SK-N-SH (cell line): ENCODE measurements around the gene NFIX. TPM values are rescaled to one million over a fixed set of nuclear protein-coding genes. Genes with fewer than 3 reads are reported as not detected.

Experiments used
- CTCF ChIA-PET: fragments of 300-600, 350-600 bp; formaldehyde crosslinking; extraction: SDS; loops from one replicate; lab custom pipeline; 2021; lab: Yijun Ruan, JAX
- POLR2A ChIA-PET: fragments of 350-600 bp; sonication (Branson Sonifier 250); formaldehyde crosslinking; extraction: SDS; loops from one replicate; lab custom pipeline; 2020; ENCODE audit warnings: antibody characterized with exemption, inconsistent platforms; lab: Yijun Ruan, JAX
- DNase-seq: peaks from one replicate; pipeline ENCODE4 v3.0.0; 2012
- H2AFZ ChIP-seq: fragments of 200-600 bp; sonication (generic); 2 replicates; pipeline ENCODE4 v1.8.1; 2016; ENCODE audit warnings: antibody characterized with exemption, mild to moderate bottlenecking, low read depth
- H3F3A ChIP-seq: fragments of 200-600 bp; sonication (generic); replicated peaks from 2 replicates; pipeline ENCODE3; 2016; ENCODE audit warnings: antibody characterized with exemption, mild to moderate bottlenecking; ENCODE audit not compliant: insufficient read depth
- H3K27ac ChIP-seq, 2 experiments: fragments of 200-500 bp in 1 of 2; fragments of 200-600 bp in 1 of 2; sonication (Bioruptor generic) in 1 of 2; sonication (generic), shearing (Covaris generic) in 1 of 2; 2 replicates each; pipeline versions ENCODE4 v1.5.1 to v1.6.1; 2014 to 2016; ENCODE audit warnings: low read depth in 2 of 2, inconsistent platforms in 1 of 2, low read length in 1 of 2, mild to moderate bottlenecking in 1 of 2, mixed read lengths in 1 of 2
- H3K27me3 ChIP-seq: fragments of 200-600 bp; sonication (generic), shearing (Covaris generic); 2 replicates; pipeline ENCODE4 v1.6.1; 2016; ENCODE audit warnings: mixed run types; ENCODE audit not compliant: insufficient read depth
- H3K36me3 ChIP-seq, 2 experiments: fragments of 200-500 bp in 1 of 2; fragments of 200-600 bp in 1 of 2; sonication (Bioruptor generic) in 1 of 2; sonication (generic) in 1 of 2; replicated peaks in 1 of 2; 2 replicates each; pipeline versions ENCODE3 to v1.5.1; 2014 to 2016; ENCODE audit warnings: low read length in 1 of 2, mild to moderate bottlenecking in 1 of 2; ENCODE audit not compliant: insufficient read depth in 2 of 2, control insufficient read depth in 1 of 2
- H3K4me1 ChIP-seq, 2 experiments: fragments of 200-500 bp in 1 of 2; fragments of 200-600 bp in 1 of 2; sonication (Bioruptor generic) in 1 of 2; sonication (generic), shearing (Covaris generic) in 1 of 2; 2 replicates each; pipeline versions ENCODE4 v1.5.1 to v1.6.1; 2014 to 2016; ENCODE audit warnings: low read depth in 1 of 2, low read length in 1 of 2, mixed run types in 1 of 2; ENCODE audit not compliant: insufficient read depth in 2 of 2, control insufficient read depth in 1 of 2
- H3K4me2 ChIP-seq: fragments of 200-600 bp; sonication (generic), shearing (Covaris generic); 2 replicates; pipeline ENCODE4 v1.6.1; 2017; ENCODE audit warnings: mixed run types
- H3K4me3 ChIP-seq, 2 experiments: fragments of 200-500 bp in 1 of 2; fragments of 200-600 bp in 1 of 2; sonication (Bioruptor generic) in 1 of 2; sonication (generic), shearing (Covaris generic) in 1 of 2; 2 replicates each; pipeline versions ENCODE4 v1.5.1 to v1.8.1; 2014 to 2016; ENCODE audit warnings: low read depth in 2 of 2, inconsistent platforms in 1 of 2, low read length in 1 of 2, mild to moderate bottlenecking in 1 of 2, mixed read lengths in 1 of 2, moderate library complexity in 1 of 2
- H3K79me2 ChIP-seq: fragments of 200-600 bp; sonication (generic); 2 replicates; pipeline ENCODE4 v1.8.1; 2017; ENCODE audit warnings: mild to moderate bottlenecking; ENCODE audit not compliant: insufficient read depth
- H3K9ac ChIP-seq: fragments of 200-600 bp; sonication (generic); 2 replicates; pipeline ENCODE4 v1.6.1; 2017; ENCODE audit warnings: mixed run types
- H3K9me2 ChIP-seq: fragments of 200-600 bp; sonication (generic); 2 replicates; pipeline ENCODE4 v1.6.1; 2017; ENCODE audit warnings: mixed run types
- H3K9me3 ChIP-seq: fragments of 200-600 bp; sonication (generic); 2 replicates; pipeline ENCODE4 v1.6.1; 2017; ENCODE audit warnings: mixed run types, mild to moderate bottlenecking, moderate library complexity
- H4K20me1 ChIP-seq: fragments of 200-600 bp; sonication (generic); 2 replicates; pipeline ENCODE4 v1.6.1; 2017; ENCODE audit warnings: mild to moderate bottlenecking, mixed run types; ENCODE audit not compliant: insufficient read depth
- EP300 ChIP-seq, 2 experiments: IDR thresholded peaks; 2 replicates each; pipeline versions ENCODE4 v1.4.0 to v1.6.1; 2012; ENCODE audit warnings: borderline replicate concordance in 1 of 2, low read depth in 1 of 2, low read length in 1 of 2
- FOSL2 ChIP-seq: IDR thresholded peaks from 2 replicates; pipeline ENCODE4 v1.4.0; 2012; ENCODE audit warnings: low read depth, mild to moderate bottlenecking, moderate library complexity, borderline replicate concordance
- FOXJ3 ChIP-seq: sonication (generic); formaldehyde crosslinking; IDR thresholded peaks from 2 replicates; pipeline ENCODE4 v1.5.1; 2020; ENCODE audit warnings: mild to moderate bottlenecking, missing genetic modification reagents
- GATA2 ChIP-seq: sonication (generic); formaldehyde crosslinking; IDR thresholded peaks from 2 replicates; pipeline ENCODE4 v1.5.0; 2020; ENCODE audit warnings: mild to moderate bottlenecking, missing genetic modification reagents
- JUND ChIP-seq: IDR thresholded peaks from 2 replicates; pipeline ENCODE4 v1.4.0; 2012
- NFIC ChIP-seq: IDR thresholded peaks from 2 replicates; pipeline ENCODE4 v1.4.0; 2012; ENCODE audit warnings: borderline replicate concordance
- SMC3 ChIP-seq: IDR thresholded peaks from 2 replicates; pipeline ENCODE4 v1.6.1; 2012; ENCODE audit warnings: low read depth, low read length, improper control_type of control experiment
- TCF12 ChIP-seq: IDR thresholded peaks from 2 replicates; pipeline ENCODE4 v1.4.0; 2012
- TEAD4 ChIP-seq: IDR thresholded peaks from 2 replicates; pipeline ENCODE4 v1.4.0; 2012; ENCODE audit warnings: mild to moderate bottlenecking, borderline replicate concordance; ENCODE audit not compliant: insufficient read depth
- WGBS: methylation state at CpG from one replicate; pipeline ENCODE4 v1.1.6; 2017; ENCODE audit warnings: low lambda C conversion rate; 5-methylcytosine and 5-hydroxymethylcytosine counted together
- polyA plus RNA-seq, 3 experiments: library from polyadenylated mRNA; depleted of rRNA; stranded (reverse); fragments of >200 nt; gene quantifications; 2 replicates each; pipeline ENCODE4 v1.2.3, GENCODE V29; 2012
- TF ChIP-seq, protein P1 (sequence below): IDR thresholded peaks from 2 replicates; pipeline ENCODE4 v1.4.0; 2012; ENCODE audit warnings: low read depth, borderline replicate concordance
- TF ChIP-seq, protein P2 (sequence below): fragments of 150-350 bp; IDR thresholded peaks from 2 replicates; pipeline ENCODE4 v1.6.1; 2017; ENCODE audit warnings: antibody characterized with exemption, low read length, low read depth, borderline replicate concordance
- TF ChIP-seq, protein P3 (sequence below): IDR thresholded peaks from 2 replicates; pipeline ENCODE4 v1.4.0; 2012; ENCODE audit warnings: low read depth, borderline replicate concordance
- TF ChIP-seq, protein P4 (sequence below): IDR thresholded peaks from 2 replicates; pipeline ENCODE4 v1.6.1; 2012; ENCODE audit warnings: mild to moderate bottlenecking, low read depth, low read length, moderate library complexity

The NFIX gene
- polyA plus RNA-seq, 1 of the 3 experiments (the other 2 are of a cell fraction), result 14.8 TPM

DNA sequence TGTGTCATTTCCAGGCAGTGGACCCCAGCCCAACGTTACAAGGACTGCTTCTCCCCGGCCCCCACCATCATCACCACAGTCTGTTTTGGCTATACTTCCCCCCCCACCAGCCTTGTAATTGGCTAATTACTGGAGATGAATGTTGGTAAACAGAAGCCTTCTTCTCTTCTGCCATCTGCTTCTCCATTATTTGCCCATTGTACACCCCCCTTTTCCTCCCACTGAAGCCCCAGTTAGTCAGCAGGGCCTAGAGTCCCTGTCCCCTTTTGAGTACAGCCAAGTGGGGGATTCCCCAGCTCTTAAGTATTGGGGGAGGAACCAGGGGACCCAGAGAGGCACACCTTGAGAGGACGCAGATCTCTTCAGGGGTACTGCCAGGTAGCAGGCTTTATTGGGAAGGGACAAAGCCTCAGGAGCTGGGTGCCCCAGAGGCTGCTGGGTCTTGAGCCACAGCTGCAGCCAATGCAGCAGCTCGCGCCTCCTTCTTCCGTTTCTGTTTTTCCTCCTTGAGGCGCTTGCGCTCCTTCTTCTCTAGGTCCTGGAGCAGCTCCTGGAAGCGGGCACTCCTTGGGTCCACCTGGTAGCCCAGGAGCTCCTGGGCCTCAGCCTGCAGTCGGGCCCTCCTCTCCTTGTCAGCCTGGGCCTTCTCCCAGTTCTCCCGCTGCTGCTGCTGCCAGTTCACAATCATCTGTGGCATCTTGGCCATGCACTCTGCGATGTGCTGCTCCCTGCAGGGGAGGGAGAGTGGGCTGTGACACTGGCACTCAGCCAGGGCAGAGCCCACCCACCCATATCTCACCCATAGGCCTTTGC lies 41.3 kb upstream of the NFIX start:
- no peaks in the 10 kb centered on the region for H3K27me3 ChIP-seq
- WGBS, result 67% methylated on average over 12 of the region's 12 CpGs
- no peak for DNase-seq
- peaks cover 12 to 36% of the 10 kb centered on the region in 2 experiments for H3K36me3 ChIP-seq
- H3K4me2 ChIP-seq, result peak overlapping the region; percentile 96
- no peaks in the 10 kb centered on the region for H3K9me2 ChIP-seq
- CTCF ChIA-PET, result interaction anchor here (1.1 to 5.6 kb wide), 10 partner anchors 10 to 140 kb away, joined by 3 to 55 read pairs (median 4); partner anchors contain the start of gene GCDH
- peak overlapping the region; percentile 93 to 97 for H3K27ac ChIP-seq
- H3K9ac ChIP-seq, result peak overlapping the region; percentile 60; the same call in 1 of the 2 replicates
- H4K20me1 ChIP-seq, result peaks cover 5% of the 10 kb centered on the region; the same call in 1 of the 2 replicates
- no peak overlapping the region for H2AFZ ChIP-seq
- peaks cover 72% of the 10 kb centered on the region for H3F3A ChIP-seq
- H3K4me3 ChIP-seq, result no peak overlapping the region
- no peaks in the 10 kb centered on the region for H3K9me3 ChIP-seq
- TF ChIP-seq, protein P1, sequence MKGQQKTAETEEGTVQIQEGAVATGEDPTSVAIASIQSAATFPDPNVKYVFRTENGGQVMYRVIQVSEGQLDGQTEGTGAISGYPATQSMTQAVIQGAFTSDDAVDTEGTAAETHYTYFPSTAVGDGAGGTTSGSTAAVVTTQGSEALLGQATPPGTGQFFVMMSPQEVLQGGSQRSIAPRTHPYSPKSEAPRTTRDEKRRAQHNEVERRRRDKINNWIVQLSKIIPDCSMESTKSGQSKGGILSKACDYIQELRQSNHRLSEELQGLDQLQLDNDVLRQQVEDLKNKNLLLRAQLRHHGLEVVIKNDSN, result no peak
- TF ChIP-seq JUND (no peak), TCF12 (no peak), FOSL2 (no peak), FOXJ3 (no peak), NFIC (peak; percentile 27; the same call in 1 of the 2 replicates), EP300 (IDR thresholded peaks at IDR 0.05; ENCODE audit: borderline replicate concordance in 1 of 2, low read depth in 1 of 2, low read length in 1 of 2) (no peak), SMC3 (no peak), TEAD4 (no peak), GATA2 (CRISPR knock-in tag) (peak; percentile 50)
- TF ChIP-seq, protein P2, sequence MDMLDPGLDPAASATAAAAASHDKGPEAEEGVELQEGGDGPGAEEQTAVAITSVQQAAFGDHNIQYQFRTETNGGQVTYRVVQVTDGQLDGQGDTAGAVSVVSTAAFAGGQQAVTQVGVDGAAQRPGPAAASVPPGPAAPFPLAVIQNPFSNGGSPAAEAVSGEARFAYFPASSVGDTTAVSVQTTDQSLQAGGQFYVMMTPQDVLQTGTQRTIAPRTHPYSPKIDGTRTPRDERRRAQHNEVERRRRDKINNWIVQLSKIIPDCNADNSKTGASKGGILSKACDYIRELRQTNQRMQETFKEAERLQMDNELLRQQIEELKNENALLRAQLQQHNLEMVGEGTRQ, result no peak
- TF ChIP-seq, protein P3, sequence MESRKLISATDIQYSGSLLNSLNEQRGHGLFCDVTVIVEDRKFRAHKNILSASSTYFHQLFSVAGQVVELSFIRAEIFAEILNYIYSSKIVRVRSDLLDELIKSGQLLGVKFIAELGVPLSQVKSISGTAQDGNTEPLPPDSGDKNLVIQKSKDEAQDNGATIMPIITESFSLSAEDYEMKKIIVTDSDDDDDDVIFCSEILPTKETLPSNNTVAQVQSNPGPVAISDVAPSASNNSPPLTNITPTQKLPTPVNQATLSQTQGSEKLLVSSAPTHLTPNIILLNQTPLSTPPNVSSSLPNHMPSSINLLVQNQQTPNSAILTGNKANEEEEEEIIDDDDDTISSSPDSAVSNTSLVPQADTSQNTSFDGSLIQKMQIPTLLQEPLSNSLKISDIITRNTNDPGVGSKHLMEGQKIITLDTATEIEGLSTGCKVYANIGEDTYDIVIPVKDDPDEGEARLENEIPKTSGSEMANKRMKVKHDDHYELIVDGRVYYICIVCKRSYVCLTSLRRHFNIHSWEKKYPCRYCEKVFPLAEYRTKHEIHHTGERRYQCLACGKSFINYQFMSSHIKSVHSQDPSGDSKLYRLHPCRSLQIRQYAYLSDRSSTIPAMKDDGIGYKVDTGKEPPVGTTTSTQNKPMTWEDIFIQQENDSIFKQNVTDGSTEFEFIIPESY, result no peak
- TF ChIP-seq, protein P4, sequence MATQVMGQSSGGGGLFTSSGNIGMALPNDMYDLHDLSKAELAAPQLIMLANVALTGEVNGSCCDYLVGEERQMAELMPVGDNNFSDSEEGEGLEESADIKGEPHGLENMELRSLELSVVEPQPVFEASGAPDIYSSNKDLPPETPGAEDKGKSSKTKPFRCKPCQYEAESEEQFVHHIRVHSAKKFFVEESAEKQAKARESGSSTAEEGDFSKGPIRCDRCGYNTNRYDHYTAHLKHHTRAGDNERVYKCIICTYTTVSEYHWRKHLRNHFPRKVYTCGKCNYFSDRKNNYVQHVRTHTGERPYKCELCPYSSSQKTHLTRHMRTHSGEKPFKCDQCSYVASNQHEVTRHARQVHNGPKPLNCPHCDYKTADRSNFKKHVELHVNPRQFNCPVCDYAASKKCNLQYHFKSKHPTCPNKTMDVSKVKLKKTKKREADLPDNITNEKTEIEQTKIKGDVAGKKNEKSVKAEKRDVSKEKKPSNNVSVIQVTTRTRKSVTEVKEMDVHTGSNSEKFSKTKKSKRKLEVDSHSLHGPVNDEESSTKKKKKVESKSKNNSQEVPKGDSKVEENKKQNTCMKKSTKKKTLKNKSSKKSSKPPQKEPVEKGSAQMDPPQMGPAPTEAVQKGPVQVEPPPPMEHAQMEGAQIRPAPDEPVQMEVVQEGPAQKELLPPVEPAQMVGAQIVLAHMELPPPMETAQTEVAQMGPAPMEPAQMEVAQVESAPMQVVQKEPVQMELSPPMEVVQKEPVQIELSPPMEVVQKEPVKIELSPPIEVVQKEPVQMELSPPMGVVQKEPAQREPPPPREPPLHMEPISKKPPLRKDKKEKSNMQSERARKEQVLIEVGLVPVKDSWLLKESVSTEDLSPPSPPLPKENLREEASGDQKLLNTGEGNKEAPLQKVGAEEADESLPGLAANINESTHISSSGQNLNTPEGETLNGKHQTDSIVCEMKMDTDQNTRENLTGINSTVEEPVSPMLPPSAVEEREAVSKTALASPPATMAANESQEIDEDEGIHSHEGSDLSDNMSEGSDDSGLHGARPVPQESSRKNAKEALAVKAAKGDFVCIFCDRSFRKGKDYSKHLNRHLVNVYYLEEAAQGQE, result no peak
- POLR2A ChIA-PET, result interaction anchor here (1.0 to 1.5 kb wide), 6 partner anchors 8 to 198 kb away, joined by 3 to 9 read pairs (median 3); partner anchors contain the start of gene CALR
- H3K4me1 ChIP-seq, result peaks cover 32 to 39% of the 10 kb centered on the region in 2 experiments
- peaks cover 64% of the 10 kb centered on the region for H3K79me2 ChIP-seq
